ENCODE measurements around the gene UBE2O.

UBE2O gene

DNA sequence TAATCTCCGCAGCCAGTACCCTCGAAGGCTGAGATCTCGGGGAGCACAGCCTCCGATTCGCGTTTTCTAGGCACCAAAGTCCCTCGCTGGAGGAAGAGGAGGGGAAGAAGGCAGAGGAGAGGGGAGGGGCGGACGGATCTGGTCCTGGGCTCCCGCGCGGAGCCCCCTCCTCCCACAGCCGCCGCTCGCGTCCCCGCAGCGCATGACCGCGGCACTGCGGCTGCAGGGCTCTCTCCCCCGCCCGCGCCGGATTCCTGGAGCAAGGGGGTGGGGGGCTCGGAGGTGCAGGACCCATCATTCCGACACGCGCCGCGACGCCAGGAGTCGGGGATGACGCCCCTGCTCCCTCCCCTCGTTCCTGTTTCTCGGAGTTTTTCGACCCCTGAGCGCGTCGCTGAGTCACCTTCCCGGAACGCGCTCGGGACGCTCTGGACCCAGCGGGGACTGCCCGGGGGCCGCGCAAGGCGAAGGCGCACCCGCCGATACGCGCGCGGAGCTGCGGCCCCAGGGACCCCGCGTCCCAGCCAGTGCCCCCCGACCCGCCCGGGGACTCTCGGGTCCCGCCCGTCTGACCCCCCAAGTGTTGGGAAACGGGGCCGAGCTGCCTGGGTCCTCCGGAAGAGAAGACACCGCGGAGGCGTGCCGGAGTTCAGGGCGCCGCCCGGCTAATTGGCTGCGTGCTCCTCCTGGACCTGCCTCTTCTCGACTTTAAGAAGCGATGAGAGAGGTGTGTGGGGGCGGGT lies 70.0 kb downstream of the UBE2O start:
- in situ Hi-C loops (cut with MboI; ENCODE audit: low sequenced_read_pairs) = loop anchor here (25.0 kb wide), 1 partner anchor 271 kb away; the partner anchor contains the start of gene EXOC7

DNA sequence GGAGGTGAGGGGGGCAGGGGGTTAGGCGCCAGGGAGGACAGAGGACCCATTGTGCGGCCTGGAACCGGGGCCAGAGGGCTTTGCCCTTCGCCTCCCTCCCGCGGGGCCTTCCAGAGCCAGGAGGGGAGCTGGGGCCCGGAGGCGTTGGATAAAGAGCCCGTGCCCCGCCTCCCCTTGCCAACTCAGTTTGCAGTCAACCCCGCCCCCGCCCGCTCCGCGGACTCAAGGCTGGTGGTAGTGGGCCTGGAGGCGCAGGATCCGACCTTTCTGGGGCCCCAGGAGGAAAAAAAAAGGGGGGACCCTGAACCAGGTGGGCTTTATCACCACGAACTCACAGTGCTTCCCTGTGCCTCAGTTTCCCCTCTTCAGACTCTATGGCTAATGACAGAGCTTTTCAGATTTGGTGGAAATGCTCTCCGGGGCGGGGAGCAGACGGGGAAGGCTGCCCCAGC lies 70.6 kb downstream of the UBE2O start:
- in situ Hi-C loops (cut with MboI; ENCODE audit: low sequenced_read_pairs) = loop anchor here (25.0 kb wide), 1 partner anchor 270 kb away; the partner anchor contains the start of gene EXOC7

DNA sequence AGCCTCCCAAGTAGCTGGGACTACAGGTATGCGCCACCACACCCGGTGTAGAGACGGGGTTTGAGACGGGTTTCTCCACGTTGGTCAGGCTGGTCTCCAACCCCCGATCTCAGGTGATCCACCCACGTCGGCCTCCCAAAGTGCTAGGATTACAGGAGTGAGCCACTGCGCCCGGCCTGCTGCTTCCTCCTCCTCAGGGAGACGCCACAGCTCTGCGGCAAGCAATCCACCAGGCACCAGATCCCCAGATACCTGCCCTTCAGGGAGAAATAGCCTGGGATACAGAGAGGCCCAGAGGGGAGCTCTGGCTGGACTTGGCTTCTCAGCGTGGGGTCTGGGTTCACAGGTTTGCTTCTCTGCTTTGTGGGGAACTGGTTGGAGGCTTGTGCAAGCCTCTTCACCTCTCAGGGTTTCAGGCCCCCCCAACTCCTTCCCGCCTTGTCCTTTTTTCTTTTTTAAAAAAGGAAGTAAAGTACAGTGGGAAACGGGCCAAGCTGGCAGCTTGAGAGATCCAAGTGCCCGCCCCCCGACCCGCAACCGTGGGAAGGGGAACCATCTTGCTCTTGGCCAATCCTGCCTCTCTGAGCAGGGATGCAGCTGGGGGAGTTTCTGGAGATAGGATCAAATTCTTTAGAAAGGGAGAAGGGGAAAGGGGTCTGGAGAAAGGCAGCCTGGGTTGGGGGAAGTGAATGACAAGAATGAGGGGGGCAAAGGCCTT lies 71.2 kb downstream of the UBE2O start:
- in situ Hi-C loops (cut with MboI; ENCODE audit: low sequenced_read_pairs) = loop anchor here (25.0 kb wide), 1 partner anchor 269 kb away; the partner anchor contains the start of gene EXOC7

DNA sequence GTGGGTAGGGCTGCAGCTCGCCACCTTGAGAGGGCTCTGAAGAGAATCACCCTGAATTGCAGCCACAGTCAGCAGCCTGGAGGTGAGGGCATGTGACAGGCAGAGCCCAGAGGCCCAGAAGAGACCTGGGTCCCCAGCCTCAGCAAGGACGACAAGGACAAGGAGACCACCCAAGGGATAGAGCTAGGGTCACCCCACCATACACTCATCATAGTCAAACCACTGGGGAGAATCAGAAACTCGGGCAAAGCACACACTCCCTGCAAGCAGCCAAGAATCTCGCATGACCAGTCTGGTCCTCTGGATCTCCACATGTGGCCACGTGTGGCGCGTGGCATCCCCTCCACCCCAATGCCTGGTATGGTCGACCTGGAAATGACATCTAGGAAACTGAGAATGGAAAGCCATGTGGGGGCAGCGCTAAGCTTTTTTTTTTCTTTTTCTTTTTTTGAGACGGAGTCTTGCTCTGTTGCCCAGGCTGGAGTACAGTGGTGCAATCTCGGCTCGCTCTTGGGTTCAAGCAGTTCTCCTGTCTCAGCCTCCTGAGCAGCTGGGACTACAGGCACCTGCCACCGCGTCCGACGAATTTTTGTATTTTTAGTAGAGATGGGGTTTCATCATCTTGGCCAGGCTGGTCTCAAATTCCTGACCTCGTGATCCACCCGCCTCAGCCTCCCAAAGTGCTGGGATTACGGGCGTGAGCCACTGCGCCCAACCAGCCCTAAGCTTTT lies 73.1 kb downstream of the UBE2O start:
- in situ Hi-C loops (cut with MboI; ENCODE audit: low sequenced_read_pairs) = loop anchor here (25.0 kb wide), 1 partner anchor 268 kb away; the partner anchor contains the start of gene EXOC7

DNA sequence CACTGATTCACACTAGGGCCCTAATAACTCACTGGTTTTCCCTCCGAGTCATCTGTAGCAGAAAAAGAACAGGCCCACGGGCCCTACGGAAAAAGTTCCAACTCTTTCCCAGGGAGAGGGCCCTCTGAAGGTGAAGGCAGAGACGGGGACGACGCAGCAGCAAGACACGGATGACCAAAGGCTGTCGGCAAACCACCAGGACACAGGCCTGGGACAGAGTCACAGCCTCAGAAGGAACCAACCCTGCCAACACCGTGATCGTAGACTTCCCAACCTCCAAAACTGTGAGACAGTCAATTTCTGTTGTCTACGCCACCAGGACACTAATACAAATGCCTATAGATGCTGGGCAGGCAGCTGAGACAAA lies 73.7 kb downstream of the UBE2O start:
- in situ Hi-C loops (cut with MboI; ENCODE audit: low sequenced_read_pairs) = loop anchor here (25.0 kb wide), 1 partner anchor 267 kb away; the partner anchor contains the start of gene EXOC7

DNA sequence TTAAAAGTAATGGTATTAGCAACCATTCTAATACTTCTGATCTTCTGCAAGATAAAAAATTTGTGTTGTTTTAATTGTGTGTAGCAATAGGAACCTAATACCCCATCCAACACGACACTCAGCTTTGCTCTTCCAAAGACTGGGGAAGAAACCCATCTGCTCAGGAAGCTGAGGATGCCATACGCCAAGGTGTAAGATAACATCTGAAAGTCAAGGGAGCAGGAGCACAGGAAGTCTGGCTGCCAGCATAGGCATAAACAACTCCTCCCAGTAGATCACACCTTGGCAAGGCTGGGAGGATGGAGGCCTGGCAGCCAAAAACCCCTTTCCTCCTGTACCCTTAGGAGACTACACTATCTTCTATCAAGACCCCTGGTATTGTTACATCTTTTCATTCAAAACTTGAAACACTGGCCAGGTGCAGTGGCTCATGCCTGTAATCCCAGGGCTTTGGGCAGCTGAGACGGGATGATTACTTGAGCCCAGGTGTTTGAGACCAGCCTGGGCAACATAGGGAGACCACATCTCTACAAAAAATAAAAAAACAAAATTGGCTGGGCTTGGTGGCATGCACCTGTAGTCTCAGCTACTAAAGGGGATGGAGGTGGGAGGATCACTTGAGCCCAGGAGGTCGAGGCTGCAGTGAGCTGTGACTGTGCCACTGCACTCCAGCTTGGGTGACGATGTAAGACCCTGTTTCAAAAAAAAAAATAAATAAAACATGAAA lies 74.2 kb downstream of the UBE2O start:
- in situ Hi-C loops (cut with MboI; ENCODE audit: low sequenced_read_pairs) = loop anchor here (25.0 kb wide), 1 partner anchor 266 kb away; the partner anchor contains the start of gene EXOC7

DNA sequence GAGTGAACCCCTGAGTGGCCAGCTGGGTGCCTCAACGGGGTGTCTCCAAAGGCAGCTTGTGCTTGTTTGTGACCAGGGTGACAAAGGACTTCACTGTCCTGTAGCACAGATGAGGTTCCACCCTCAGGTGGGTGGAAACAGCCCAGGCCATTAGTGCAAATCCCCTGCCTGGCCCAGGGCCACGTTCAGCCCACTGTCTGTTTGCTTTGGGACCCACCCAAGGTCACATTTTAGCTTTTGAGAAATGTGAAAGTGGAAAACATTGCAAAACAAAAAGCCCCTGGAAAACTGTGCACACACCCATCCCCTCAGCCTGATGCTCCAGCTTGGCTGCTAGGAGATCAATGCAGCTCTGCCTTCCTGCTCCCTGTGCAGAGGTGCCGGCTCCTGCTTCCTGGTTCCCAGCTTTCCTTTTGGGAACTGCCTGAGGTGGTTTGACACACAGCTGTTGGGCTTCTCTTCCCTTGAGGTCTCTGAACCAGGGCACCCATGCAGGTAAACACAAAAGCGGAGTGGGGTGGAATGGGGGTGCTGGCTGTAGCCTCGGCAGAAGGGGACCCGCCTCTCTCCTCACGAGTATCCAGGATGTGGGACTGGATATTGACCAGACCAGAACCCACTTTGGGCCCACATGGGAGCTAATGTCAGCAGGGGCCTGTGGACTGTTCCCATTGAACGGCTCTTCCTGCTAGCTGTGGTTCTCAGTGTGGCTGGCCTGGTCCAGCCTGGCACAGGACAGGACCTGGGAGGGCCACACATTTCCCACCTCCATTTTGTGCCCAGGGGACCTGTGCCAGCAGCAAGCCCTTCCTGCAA lies 76.4 kb downstream of the UBE2O start:
- in situ Hi-C loops (cut with MboI; ENCODE audit: low sequenced_read_pairs) = loop anchor here (25.0 kb wide), 1 partner anchor 264 kb away; the partner anchor contains the start of gene EXOC7

DNA sequence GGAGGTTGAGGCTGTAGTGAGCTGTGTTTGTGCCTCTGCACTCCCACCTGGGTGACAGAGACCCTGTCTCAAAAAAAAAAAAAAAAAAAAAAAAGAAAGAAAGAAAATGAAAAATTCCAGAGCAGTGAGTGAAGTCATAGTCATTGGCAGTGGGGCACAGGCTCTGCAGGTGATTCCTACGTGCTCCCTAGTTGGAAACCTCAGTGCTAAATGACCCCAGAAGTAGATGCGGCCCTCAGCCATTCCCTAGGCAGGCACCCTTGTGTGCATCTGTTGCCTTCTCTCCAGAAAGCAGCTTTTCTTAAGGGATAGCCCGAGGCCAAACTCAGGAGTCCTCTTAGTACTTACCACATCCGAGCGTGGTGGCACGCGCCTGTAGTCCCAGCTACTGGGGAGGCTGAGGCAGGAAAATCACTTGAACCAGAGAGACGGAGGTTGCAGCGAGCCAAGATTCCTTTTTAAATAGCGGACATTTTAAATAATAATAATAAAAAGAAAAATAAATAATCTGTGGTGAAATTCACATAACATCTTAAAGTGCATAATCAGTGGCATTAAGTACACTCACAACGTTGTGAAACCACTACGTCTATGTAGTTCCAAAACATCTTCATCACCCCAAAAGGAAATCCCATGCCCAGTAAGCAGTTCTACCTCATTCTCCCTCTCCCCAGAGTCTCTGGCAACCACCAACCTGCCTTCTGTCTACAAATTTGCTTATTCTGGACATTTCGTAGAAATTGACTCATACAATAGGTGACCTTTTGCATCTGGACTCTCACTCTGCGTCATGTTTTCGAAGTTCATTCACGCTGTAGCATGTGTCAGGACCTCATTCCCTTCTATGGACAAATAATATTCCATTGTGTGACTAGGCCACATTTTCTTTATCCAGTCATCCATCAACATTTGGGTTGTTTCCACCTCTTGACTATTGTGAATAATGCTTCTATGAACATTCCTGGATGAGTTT lies 81.0 kb downstream of the UBE2O start:
- in situ Hi-C loops (cut with MboI; ENCODE audit: low sequenced_read_pairs) = no loop called here

DNA sequence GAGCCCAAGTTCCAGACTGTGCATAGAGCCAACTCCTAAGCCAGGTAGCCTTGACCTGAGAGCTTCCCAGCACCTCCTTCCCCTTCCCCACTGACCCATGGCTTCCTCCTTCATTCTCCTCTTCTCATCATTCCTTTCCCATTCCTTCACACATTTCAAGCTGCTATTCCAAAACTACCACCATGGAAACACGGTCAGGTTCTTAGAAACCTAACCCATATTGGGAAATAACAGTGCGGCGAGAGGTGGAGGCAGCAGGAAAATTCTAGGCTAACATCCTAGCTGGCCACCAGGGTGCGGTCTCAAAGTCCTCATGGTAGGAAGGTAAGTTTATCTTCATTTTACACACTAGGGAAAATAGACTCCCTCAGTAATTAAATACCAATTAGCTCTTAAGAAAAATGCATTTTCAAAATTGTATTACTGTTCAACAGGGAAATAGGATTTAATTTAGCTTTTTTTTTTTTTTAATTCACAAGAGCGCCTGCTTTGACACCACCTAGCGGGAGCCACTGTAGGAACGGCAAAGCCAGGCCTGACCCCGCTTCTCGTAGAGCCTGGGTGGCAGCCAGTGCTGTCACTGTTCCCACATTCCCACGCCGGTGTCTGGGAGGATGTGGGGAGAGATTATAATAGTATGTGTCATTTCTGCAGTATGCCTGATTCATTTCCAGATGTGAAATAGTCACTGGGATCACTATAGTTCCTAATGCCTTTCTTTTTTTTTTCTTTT lies 82.5 kb downstream of the UBE2O start:
- in situ Hi-C loops (cut with MboI; ENCODE audit: low sequenced_read_pairs) = no loop called here

DNA sequence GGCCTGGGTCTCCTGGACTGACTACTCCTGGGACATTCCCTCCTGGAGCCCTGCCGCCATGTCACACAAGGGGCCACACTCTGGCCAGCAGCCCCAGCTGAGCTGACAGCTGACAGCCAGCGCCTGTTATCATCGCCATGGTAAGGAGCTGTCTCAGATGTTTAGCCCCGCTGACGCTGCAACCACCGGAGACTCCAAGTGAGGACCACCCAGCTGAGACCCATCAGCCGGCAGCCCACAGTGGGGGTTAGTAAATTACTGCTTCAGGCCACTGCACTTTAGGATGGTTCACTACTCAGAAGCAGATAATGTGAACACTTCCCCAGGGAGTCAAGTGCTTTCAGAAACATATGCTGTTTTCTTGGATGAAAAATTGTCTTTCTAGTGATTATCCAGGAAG lies 83.1 kb downstream of the UBE2O start:
- in situ Hi-C loops (cut with MboI; ENCODE audit: low sequenced_read_pairs) = no loop called here

DNA sequence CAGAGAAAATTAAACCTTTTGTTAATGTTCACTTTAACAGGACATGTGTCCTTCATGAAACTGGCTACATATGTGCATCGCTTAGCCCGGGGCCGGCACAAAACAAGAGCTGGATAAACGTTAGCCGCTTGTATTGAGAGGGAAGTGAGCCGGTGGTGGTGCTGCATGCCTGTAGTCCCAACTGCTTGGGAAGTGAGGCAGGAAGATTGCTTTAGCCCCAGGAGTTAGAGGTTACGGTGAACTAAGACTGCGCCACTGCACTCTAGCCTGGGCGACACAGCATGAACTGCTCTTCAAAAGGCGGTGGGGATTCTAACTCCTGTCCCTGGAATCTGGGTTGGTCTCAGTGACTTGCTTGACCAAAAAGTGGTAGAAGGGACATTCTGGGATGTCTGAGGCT lies 83.6 kb downstream of the UBE2O start:
- in situ Hi-C loops (cut with MboI; ENCODE audit: low sequenced_read_pairs) = no loop called here

DNA sequence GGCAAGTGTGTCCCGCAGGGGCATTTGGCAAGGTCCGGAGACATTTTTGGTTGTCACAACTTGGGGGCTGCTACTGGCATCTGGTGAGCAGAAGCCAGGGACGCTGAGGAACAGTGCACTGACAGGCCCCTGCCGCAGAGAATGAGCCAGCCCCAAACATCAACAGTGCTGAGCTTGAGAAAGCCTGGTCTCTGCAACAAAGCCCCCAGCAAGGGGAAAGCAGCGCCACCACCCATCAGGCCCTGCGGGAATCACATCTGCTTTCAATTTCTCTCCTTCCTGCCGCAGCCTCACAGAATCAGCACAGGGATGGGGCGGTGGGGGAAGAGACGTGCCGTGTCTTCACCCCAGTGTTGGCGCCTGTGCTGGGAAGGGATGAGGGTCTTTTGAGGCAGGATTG lies 84.4 kb downstream of the UBE2O start:
- in situ Hi-C loops (cut with MboI; ENCODE audit: low sequenced_read_pairs) = no loop called here

DNA sequence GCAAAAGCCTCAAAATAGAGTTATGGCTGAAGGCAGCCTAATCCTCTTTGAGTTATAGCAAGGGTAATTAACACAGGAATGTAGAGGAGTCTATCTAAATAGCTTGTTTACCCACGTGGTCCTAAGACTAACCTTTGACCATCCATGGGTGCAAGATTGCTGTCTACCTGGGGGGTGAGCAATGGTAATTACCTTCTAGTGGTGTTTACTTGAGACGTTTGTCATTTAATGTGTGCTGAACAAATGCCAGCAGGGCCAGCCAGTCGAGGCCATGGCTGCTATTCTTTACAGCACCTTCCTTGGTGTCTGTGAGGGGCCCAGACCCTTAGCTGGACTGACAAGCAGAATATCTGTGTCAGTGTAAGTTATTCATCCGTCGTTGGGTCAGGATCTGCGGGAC lies 85.3 kb downstream of the UBE2O start:
- in situ Hi-C loops (cut with MboI; ENCODE audit: low sequenced_read_pairs) = no loop called here

DNA sequence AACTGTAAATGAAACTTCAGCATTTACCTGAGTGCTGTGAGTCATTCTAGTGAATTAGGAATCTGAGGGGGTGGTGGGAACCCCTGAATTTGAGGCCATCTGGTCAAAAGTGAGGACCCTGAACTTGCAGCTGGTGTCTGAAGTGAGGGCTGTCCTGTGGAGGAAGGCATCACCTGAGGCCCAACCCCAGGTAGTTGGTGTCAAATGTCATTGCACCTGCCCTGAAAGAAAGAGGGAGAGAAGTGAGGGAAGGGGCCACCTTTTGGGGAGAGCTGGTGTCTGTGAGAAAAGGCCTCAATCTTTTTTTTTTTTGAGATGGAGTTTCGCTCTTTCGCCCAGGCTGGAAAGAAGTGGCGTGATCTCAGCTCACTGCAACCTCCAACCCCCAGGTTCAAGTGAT lies 86.7 kb downstream of the UBE2O start:
- in situ Hi-C loops (cut with MboI; ENCODE audit: low sequenced_read_pairs) = no loop called here

DNA sequence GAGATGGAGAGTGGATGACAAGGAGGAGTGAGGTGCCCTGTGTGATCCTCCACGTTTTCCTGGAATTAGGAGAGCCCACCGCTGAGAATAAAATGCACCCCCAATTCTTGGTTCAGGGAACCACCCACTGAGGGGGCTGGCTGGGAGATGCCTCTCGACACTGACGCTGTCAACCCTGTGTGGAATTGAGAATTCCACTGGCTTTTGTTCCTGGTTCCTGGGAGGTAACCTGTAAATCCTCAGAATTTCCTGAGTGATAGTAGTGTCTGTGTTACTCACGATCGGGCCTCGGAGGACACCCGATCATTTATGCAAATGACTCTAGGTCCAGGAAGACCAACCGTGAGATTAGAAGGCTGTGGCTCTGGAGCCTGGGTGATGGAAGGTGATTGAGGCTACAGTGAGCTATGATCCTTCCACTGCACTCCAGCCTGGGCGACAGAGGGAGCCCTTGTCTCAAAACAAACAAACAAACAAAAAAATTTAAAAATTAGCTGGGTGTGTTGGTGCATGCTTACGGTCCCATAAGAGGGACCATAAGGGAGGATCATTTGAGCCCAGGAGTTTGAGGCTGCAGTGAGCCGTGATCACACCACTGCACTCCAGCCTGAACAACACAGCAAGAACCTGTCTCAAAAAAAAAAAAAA lies 87.6 kb downstream of the UBE2O start:
- in situ Hi-C loops (cut with MboI; ENCODE audit: low sequenced_read_pairs) = no loop called here

DNA sequence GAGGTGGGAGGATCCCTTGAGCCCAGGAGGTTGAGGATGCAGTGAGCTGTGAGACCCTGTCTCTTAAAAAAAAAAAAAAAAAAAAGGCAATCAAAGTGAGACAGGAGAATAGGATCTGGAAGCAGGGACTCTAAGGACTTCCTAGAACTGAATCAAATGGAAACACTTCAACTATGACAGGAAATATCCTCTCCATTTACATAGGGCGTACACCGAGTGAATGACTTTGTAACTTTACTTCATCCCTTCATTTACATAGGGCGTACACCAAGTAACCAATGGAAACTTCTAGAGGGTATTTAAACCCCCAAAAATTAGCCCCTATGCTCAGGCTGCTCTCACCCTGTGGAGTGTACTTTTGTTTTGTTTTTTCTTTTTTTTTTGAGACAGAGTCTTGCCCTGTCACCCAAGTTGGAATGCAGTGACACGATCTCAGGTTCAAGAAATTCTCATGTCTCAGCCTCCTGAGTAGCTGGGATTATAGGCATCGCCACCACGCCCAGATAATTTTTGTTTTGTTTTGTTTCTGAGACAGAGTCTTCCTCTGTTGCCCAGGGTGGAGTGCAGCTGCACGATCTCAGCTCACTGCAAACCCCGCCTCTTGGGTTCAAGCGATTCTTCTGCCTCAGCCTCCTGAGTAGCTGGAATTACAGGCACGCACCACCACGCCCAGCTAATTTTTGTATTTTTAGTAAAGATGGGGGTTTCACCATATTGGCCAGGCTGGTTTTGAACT lies 89.7 kb downstream of the UBE2O start:
- in situ Hi-C loops (cut with MboI; ENCODE audit: low sequenced_read_pairs) = no loop called here

DNA sequence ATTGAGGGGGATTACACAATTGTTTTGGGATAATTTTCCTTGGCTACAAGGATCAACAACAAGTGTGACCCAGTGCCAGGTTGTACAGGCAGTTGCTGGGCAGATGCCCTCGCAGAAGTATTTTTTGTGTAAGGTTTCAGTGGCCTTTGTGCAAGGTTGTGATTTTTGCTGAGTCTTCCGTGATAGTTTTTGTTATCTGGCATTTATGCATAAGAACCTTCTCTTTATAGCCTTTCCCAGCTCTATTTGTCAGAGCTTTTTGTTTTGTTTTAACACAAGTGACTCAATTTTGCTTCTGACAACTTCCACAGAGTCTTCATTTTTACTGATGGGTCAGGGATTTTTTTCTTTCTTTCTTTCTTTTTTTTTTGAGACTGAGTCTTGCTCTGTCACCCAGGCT lies 92.5 kb downstream of the UBE2O start:
- in situ Hi-C loops (cut with MboI; ENCODE audit: low sequenced_read_pairs) = no loop called here
